Parathyroid adenoma (tissue), 2 donors: ENCODE results near the gene ARRB2.

Source experiments
- H2AFZ ChIP-seq: fragments of 300-600 bp; sonication (generic); one replicate; pipeline ENCODE4 v1.7.0; 2017; ENCODE audit warnings: antibody characterized with exemption, mild to moderate bottlenecking
- H3K27ac ChIP-seq: fragments of 300-600 bp; sonication (generic); one replicate; pipeline ENCODE4 v1.7.0; 2017
- H3K27me3 ChIP-seq: fragments of 300-600 bp; sonication (generic); one replicate; pipeline ENCODE4 v1.7.0; 2017; ENCODE audit warnings: low read length; ENCODE audit not compliant: control insufficient read depth, insufficient read depth
- H3K36me3 ChIP-seq: fragments of 300-600 bp; sonication (generic); one replicate; pipeline ENCODE4 v1.7.0; 2017; ENCODE audit warnings: low read length; ENCODE audit not compliant: control insufficient read depth, insufficient read depth
- H3K4me1 ChIP-seq: fragments of 300-600 bp; sonication (generic); one replicate; pipeline ENCODE4 v1.7.0; 2017; ENCODE audit warnings: control low read depth
- H3K4me2 ChIP-seq: fragments of 300-600 bp; sonication (generic); one replicate; pipeline ENCODE4 v1.7.0; 2017; ENCODE audit warnings: low read length
- H3K4me3 ChIP-seq: fragments of 300-600 bp; sonication (generic); one replicate; pipeline ENCODE4 v1.7.0; 2017; ENCODE audit warnings: low read depth, low read length
- H3K79me2 ChIP-seq: fragments of 300-600 bp; sonication (generic); one replicate; pipeline ENCODE4 v1.7.0; 2017; ENCODE audit warnings: control low read depth
- H3K9ac ChIP-seq: fragments of 300-600 bp; sonication (generic); one replicate; pipeline ENCODE4 v1.7.0; 2017; ENCODE audit warnings: mild to moderate bottlenecking
- H3K9me3 ChIP-seq: fragments of 300-600 bp; sonication (generic); one replicate; pipeline ENCODE4 v1.7.0; 2017; ENCODE audit warnings: low read length; ENCODE audit not compliant: control insufficient read depth
- TF ChIP-seq, protein P1 (sequence below): fragments of 300-600 bp; sonication (generic); IDR thresholded peaks from one replicate; pipeline ENCODE4 v1.7.0; 2017; ENCODE audit warnings: antibody characterized with exemption, mild to moderate bottlenecking
- donor health status: primary hyperparathyroidism.

Gene ARRB2

DNA sequence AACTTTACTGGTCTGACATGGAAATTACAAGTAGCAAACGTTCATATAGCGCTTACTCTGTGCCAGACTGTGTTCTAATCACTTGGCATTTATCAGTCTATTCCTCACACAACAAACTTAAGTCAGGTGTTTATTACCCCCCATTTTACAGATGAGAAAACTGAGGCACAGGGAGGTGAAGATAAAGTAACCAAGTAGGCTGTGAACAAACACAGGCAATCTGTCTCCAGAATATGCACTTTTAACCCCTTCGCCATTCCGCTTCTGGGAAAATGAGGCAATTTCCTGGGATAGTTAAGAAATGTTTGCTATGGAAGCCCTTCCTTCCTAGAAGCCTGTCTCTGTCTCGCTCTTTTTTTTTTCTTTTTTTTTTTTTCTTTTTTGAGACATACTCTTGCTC lies 41.5 kb downstream of the ARRB2 start:
- Histone ChIP-seq H2AFZ (no peak overlapping the region), H3K36me3 (no peaks in the 10 kb centered on the region), H3K9ac (no peak overlapping the region), H3K4me2 (no peak overlapping the region), H3K27me3 (no peaks in the 10 kb centered on the region), H3K27ac (no peak overlapping the region), H3K4me1 (no peaks in the 10 kb centered on the region), H3K4me3 (no peak overlapping the region), H3K9me3 (no peaks in the 10 kb centered on the region), H3K79me2 (no peaks in the 10 kb centered on the region)
- TF ChIP-seq, protein P1, sequence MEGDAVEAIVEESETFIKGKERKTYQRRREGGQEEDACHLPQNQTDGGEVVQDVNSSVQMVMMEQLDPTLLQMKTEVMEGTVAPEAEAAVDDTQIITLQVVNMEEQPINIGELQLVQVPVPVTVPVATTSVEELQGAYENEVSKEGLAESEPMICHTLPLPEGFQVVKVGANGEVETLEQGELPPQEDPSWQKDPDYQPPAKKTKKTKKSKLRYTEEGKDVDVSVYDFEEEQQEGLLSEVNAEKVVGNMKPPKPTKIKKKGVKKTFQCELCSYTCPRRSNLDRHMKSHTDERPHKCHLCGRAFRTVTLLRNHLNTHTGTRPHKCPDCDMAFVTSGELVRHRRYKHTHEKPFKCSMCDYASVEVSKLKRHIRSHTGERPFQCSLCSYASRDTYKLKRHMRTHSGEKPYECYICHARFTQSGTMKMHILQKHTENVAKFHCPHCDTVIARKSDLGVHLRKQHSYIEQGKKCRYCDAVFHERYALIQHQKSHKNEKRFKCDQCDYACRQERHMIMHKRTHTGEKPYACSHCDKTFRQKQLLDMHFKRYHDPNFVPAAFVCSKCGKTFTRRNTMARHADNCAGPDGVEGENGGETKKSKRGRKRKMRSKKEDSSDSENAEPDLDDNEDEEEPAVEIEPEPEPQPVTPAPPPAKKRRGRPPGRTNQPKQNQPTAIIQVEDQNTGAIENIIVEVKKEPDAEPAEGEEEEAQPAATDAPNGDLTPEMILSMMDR: no peak

- H3K79me2 ChIP-seq: no peaks in the 10 kb centered on the region
These were observed 43.0 kb downstream of the ARRB2 start for GRCh38 chr17:4753392-4753791.

GRCh38 chr17:4759776-4760236 lies 49.4 kb downstream of the ARRB2 start:
- Histone ChIP-seq H3K36me3 (no peaks in the 10 kb centered on the region), H3K79me2 (no peaks in the 10 kb centered on the region), H2AFZ (no peak overlapping the region), H3K27me3 (no peaks in the 10 kb centered on the region), H3K27ac (no peak overlapping the region), H3K4me2 (no peak overlapping the region), H3K4me1 (no peaks in the 10 kb centered on the region), H3K4me3 (no peak overlapping the region), H3K9me3 (no peaks in the 10 kb centered on the region), H3K9ac (no peak overlapping the region)
- TF ChIP-seq, protein P1: no peak

More at GRCh38 chr17:4753392-4753791, 43.0 kb downstream of the ARRB2 start:
- H3K36me3 ChIP-seq: no peaks in the 10 kb centered on the region
- H3K9ac ChIP-seq: no peak overlapping the region
- no peak overlapping the region for H2AFZ ChIP-seq
- H3K9me3 ChIP-seq: no peaks in the 10 kb centered on the region
- H3K27ac ChIP-seq: no peak overlapping the region
- no peaks in the 10 kb centered on the region for H3K27me3 ChIP-seq
- TF ChIP-seq, protein P1: no peak
- H3K4me2 ChIP-seq: no peak overlapping the region
- H3K4me3 ChIP-seq: no peak overlapping the region
- H3K4me1 ChIP-seq: no peaks in the 10 kb centered on the region

DNA sequence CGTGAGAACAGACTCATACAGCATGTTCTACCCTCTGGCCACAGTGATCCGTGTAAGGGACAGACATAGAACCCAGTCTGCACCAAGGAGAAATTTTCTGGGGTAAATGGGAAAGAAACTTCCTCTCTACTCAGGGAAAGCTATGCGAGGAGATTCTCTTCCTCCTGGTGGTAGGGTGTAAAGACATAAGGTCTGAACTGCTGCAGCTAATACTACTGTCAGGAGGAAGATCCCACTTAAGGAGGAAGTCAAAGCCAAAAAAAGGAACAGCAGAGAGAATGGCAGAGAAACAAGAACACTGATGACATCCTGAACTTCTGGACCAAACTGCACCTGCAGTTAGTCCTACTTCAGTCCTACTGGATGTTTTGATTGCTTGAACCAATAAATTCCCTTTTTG lies 54.2 kb downstream of the ARRB2 start:
- no peak overlapping the region for H3K4me3 ChIP-seq
- no peak overlapping the region for H3K27ac ChIP-seq
- TF ChIP-seq, protein P1: no peak
- no peak overlapping the region for H3K9ac ChIP-seq
- no peaks in the 10 kb centered on the region for H3K27me3 ChIP-seq
- no peaks in the 10 kb centered on the region for H3K79me2 ChIP-seq
- no peaks in the 10 kb centered on the region for H3K36me3 ChIP-seq
- H3K4me2 ChIP-seq: no peak overlapping the region
- H2AFZ ChIP-seq: no peak overlapping the region
- no peaks in the 10 kb centered on the region for H3K9me3 ChIP-seq
- H3K4me1 ChIP-seq: no peaks in the 10 kb centered on the region

- H3K4me1 ChIP-seq: peaks cover under 1% of the 10 kb centered on the region
- no peak overlapping the region for H3K9ac ChIP-seq
- no peaks in the 10 kb centered on the region for H3K79me2 ChIP-seq
- TF ChIP-seq, protein P1: no peak
- no peak overlapping the region for H3K4me3 ChIP-seq
- no peaks in the 10 kb centered on the region for H3K27me3 ChIP-seq
- no peak overlapping the region for H2AFZ ChIP-seq
- no peaks in the 10 kb centered on the region for H3K9me3 ChIP-seq
- no peak overlapping the region for H3K27ac ChIP-seq
- H3K4me2 ChIP-seq: no peak overlapping the region
- no peaks in the 10 kb centered on the region for H3K36me3 ChIP-seq
These were observed 55.8 kb downstream of the ARRB2 start for GRCh38 chr17:4766201-4766600.
